KMS-11 (cell line): ENCODE data around the gene RMDN2.
A peak's percentile ranks its signal among the peaks of the same experiment; 100 is the strongest.

ENCODE experiments used
- H2AFZ ChIP-seq: fragments of 200-600 bp; sonication (generic); 2 replicates; pipeline ENCODE4 v1.6.1; 2016; ENCODE audit warnings: antibody characterized with exemption, mixed run types, low read depth
- H3K27ac ChIP-seq: fragments of 200-600 bp; sonication (generic); 2 replicates; pipeline ENCODE4 v1.6.1; 2016; ENCODE audit warnings: mild to moderate bottlenecking, mixed run types
- H3K27me3 ChIP-seq: fragments of 200-600 bp; sonication (generic); 2 replicates; pipeline ENCODE4 v1.6.1; 2017; ENCODE audit warnings: mild to moderate bottlenecking, low read depth, mixed run types, moderate library complexity; ENCODE audit not compliant: insufficient read depth
- H3K36me3 ChIP-seq: fragments of 200-600 bp; sonication (generic); 2 replicates; pipeline ENCODE4 v1.6.1; 2017; ENCODE audit warnings: mild to moderate bottlenecking, mixed run types; ENCODE audit not compliant: insufficient read depth
- H3K4me1 ChIP-seq: fragments of 200-600 bp; sonication (generic); 2 replicates; pipeline ENCODE4 v1.6.1; 2016; ENCODE audit warnings: mild to moderate bottlenecking, low read depth, mixed run types; ENCODE audit not compliant: poor library complexity, severe bottlenecking
- H3K4me2 ChIP-seq: fragments of 200-600 bp; sonication (generic); 2 replicates; pipeline ENCODE4 v1.7.0; 2016; ENCODE audit warnings: mild to moderate bottlenecking, mixed run types
- H3K4me3 ChIP-seq: fragments of 200-600 bp; sonication (generic); IDR thresholded peaks from 2 replicates; pipeline ENCODE4 v1.6.1; 2017; ENCODE audit warnings: low read depth, low read length, mixed read lengths; ENCODE audit not compliant: insufficient read depth
- H3K79me2 ChIP-seq: fragments of 200-600 bp; sonication (generic); 2 replicates; pipeline ENCODE4 v1.6.1; 2016; ENCODE audit warnings: low read depth, mixed run types; ENCODE audit not compliant: insufficient read depth
- H3K9ac ChIP-seq: fragments of 200-600 bp; sonication (generic); 2 replicates; pipeline ENCODE4 v1.6.1; 2016; ENCODE audit warnings: mild to moderate bottlenecking, mixed run types
- H4K20me1 ChIP-seq: fragments of 200-600 bp; sonication (generic); 2 replicates; pipeline ENCODE4 v1.6.1; 2016; ENCODE audit warnings: mild to moderate bottlenecking, mixed run types; ENCODE audit not compliant: insufficient read depth
- CTCF ChIP-seq: fragments of 200-600 bp; sonication (generic); conservative IDR thresholded peaks from 2 replicates; pipeline ENCODE4 v1.6.1; 2017; ENCODE audit warnings: low read depth, mild to moderate bottlenecking, antibody characterized with exemption, low read length, moderate library complexity, mixed read lengths

RMDN2 gene

GRCh38 chr2:37925063-37925897 lies at the start of gene RMDN2:
RMDN2 (plus strand) TSS chr2:37925287; CDS start chr2:37929278, 3,991 bp downstream.
- H2AFZ ChIP-seq, result peak within 1 kb of the TSS; percentile 93
- H3K27ac ChIP-seq, result peak within 1 kb of the TSS; percentile 88
- peaks cover 13% of the 10 kb centered on the region for H3K4me1 ChIP-seq
- H3K4me2 ChIP-seq, result peak within 1 kb of the TSS; percentile 92
- no peaks in the 10 kb centered on the region for H4K20me1 ChIP-seq
- no peaks in the 10 kb centered on the region for H3K36me3 ChIP-seq
- H3K27me3 ChIP-seq, result no peaks in the 10 kb centered on the region
- peaks cover 5% of the 10 kb centered on the region; the same call in 1 of the 2 replicates for H3K79me2 ChIP-seq
- TF ChIP-seq CTCF, result no peak
- H3K9ac ChIP-seq, result peak within 1 kb of the TSS; percentile 90
- peak within 1 kb of the TSS; percentile 55 for H3K4me3 ChIP-seq

GRCh38 chr2:37875403-37875906 lies 49.6 kb upstream of the RMDN2 start:
- no peak overlapping the region for H2AFZ ChIP-seq
- no peak overlapping the region for H3K4me2 ChIP-seq

GRCh38 chr2:37876227-37876626 lies 48.9 kb upstream of the RMDN2 start:
- H4K20me1 ChIP-seq, result no peaks in the 10 kb centered on the region
- H3K4me2 ChIP-seq, result no peak overlapping the region
- peaks cover 12% of the 10 kb centered on the region for H3K4me1 ChIP-seq
- no peak overlapping the region for H2AFZ ChIP-seq
- no peaks in the 10 kb centered on the region for H3K36me3 ChIP-seq
- no peak overlapping the region for H3K27ac ChIP-seq
- no peaks in the 10 kb centered on the region for H3K79me2 ChIP-seq
- H3K9ac ChIP-seq, result no peak overlapping the region
- H3K4me3 ChIP-seq, result no peak overlapping the region
- TF ChIP-seq CTCF, result no peak
- no peaks in the 10 kb centered on the region for H3K27me3 ChIP-seq

More at GRCh38 chr2:37875403-37875906, 49.6 kb upstream of the RMDN2 start:
- Histone ChIP-seq H3K9ac (no peak overlapping the region), H3K36me3 (no peaks in the 10 kb centered on the region), H3K27ac (no peak overlapping the region), H3K79me2 (no peaks in the 10 kb centered on the region), H3K27me3 (no peaks in the 10 kb centered on the region), H4K20me1 (no peaks in the 10 kb centered on the region), H3K4me1 (peaks cover 12% of the 10 kb centered on the region), H3K4me3 (no peak overlapping the region)
- no peak for TF ChIP-seq CTCF

GRCh38 chr2:37877457-37878315 lies 47.4 kb upstream of the RMDN2 start:
- Histone ChIP-seq H3K27ac (no peak overlapping the region), H3K36me3 (no peaks in the 10 kb centered on the region), H3K79me2 (no peaks in the 10 kb centered on the region), H3K4me2 (no peak overlapping the region), H4K20me1 (no peaks in the 10 kb centered on the region), H3K27me3 (no peaks in the 10 kb centered on the region), H3K4me3 (no peak overlapping the region), H3K9ac (no peak overlapping the region), H3K4me1 (no peaks in the 10 kb centered on the region), H2AFZ (no peak overlapping the region; the same call in 1 of the 2 replicates)
- TF ChIP-seq CTCF, result peak; percentile 87
